ENCODE results near the gene PNPLA6. TPM values are rescaled to one million over a fixed set of nuclear protein-coding genes. Genes with fewer than 3 reads are reported as not detected.

Gene PNPLA6
- total and polyA plus RNA-seq, 2 of the 4 experiments (the other 2 are of a cell fraction): 17.9 to 52.7 TPM

- Histone ChIP-seq H3K4me2 (ENCODE audit: low read depth, low read length) (no peak overlapping the region), H3K9ac (ENCODE audit: low read depth, low read length) (no peak overlapping the region), H2BK20ac (ENCODE audit: low read depth, low read length) (no peak overlapping the region), H4K5ac (ENCODE audit: low read depth, low read length) (no peak overlapping the region), H3K9me3 (ENCODE audit: control insufficient read depth, insufficient read depth, low read length) (no peaks in the 10 kb centered on the region), H3K18ac (ENCODE audit: low read depth, low read length) (no peak overlapping the region), H3K4me1 (ENCODE audit: control insufficient read depth, insufficient read depth, low read length) (no peaks in the 10 kb centered on the region), H2BK5ac (ENCODE audit: low read depth, low read length, poor library complexity, severe bottlenecking) (no peak overlapping the region), H3K9me1 (ENCODE audit: insufficient read depth, low read length) (no peaks in the 10 kb centered on the region), H3K27me3 (ENCODE audit: control insufficient read depth, insufficient read depth, low read length) (no peaks in the 10 kb centered on the region), H3K36me3 (ENCODE audit: control insufficient read depth, insufficient read depth, low read length) (peaks cover 14% of the 10 kb centered on the region), H3K27ac (ENCODE audit: insufficient read depth, low read length) (no peak overlapping the region), H2AFZ (replicated peaks; ENCODE audit: low read length, poor library complexity) (no peak overlapping the region), H3K4me3 (ENCODE audit: insufficient read depth, low read depth, low read length) (no peak overlapping the region), H4K91ac (ENCODE audit: insufficient read depth, low read depth, low read length) (no peak overlapping the region), H2AK9ac (replicated peaks; ENCODE audit: low read depth, low read length, poor library complexity) (no peak overlapping the region), H2AK5ac (ENCODE audit: low read depth, low read length) (no peak overlapping the region), H4K8ac (ENCODE audit: low read depth in 2 of 2, low read length in 2 of 2) (no peak overlapping the region), H2BK15ac (ENCODE audit: low read depth, low read length) (no peak overlapping the region), H3K23ac (ENCODE audit: low read depth, low read length) (no peak overlapping the region), H3K4ac (ENCODE audit: low read depth, low read length) (no peak overlapping the region), H3K14ac (replicated peaks; ENCODE audit: low read depth, low read length) (no peak overlapping the region), H2BK120ac (ENCODE audit: low read depth, low read length) (no peak overlapping the region), H3K56ac (ENCODE audit: extremely low read depth, insufficient read depth, low read length) (no peak overlapping the region), H3K79me1 (ENCODE audit: low read depth in 1 of 2, low read length in 2 of 2) (no peaks in the 10 kb centered on the region), H4K20me1 (ENCODE audit: insufficient read depth, low read length) (no peaks in the 10 kb centered on the region)
- CTCF ChIA-PET: interaction anchor here (4.8 kb wide), 1 partner anchor 236 kb away, joined by 53 read pairs; no protein-coding TSS in a partner anchor
- DNase-seq: no peak
- intact Hi-C loops (cut with micrococcal nuclease): no loop called here
- POLR2A ChIA-PET (ENCODE audit: unreplicated experiment): interaction anchor here (0.7 kb wide), 1 partner anchor 116 kb away, joined by 4 read pairs; the partner anchor contains the start of gene TRAPPC5
- no peak for ATAC-seq (ENCODE audit: low read depth)
- TF ChIP-seq RAD21 (IDR thresholded peaks at IDR 0.05; ENCODE audit: low read length) (no peak), RFX5 (IDR thresholded peaks at IDR 0.05; ENCODE audit: low read depth, low read length) (no peak), SMC3 (IDR thresholded peaks at IDR 0.05; ENCODE audit: low read depth, low read length) (no peak), CEBPB (IDR thresholded peaks at IDR 0.05; ENCODE audit: low read depth, low read length) (no peak), MAFK (IDR thresholded peaks at IDR 0.05; ENCODE audit: low read depth, low read length) (no peak), POLR2A (IDR thresholded peaks at IDR 0.05; ENCODE audit: low read depth, low read length) (no peak), BHLHE40 (IDR thresholded peaks at IDR 0.05; ENCODE audit: low read depth, low read length) (no peak), RCOR1 (IDR thresholded peaks at IDR 0.05; ENCODE audit: insufficient replicate concordance, low read length) (no peak), CTCF (conservative IDR thresholded peaks at IDR 0.05; ENCODE audit: low read depth, low read length) (no peak), NFE2L2 (IDR thresholded peaks at IDR 0.05; ENCODE audit: low read depth, low read length) (no peak), FOS (IDR thresholded peaks at IDR 0.05; ENCODE audit: low read depth, low read length) (no peak)
- 87% methylated on average over 3 of the region's 4 CpGs; no CpG with 5 or more reads in 1 of the 2 experiments for WGBS, 2 experiments (ENCODE audit: extremely low coverage in 2 of 2, insufficient read length in 1 of 2)
- dilution Hi-C loops (cut with HindIII; ENCODE audit: low sequenced_read_pairs, unreplicated experiment): no loop called here
- no TSS peak for BruUV-seq (replicated peaks)
- in situ Hi-C loops (cut with MboI; ENCODE audit: low sequenced_read_pairs): loop anchor here (5.0 kb wide), 1 partner anchor 237 kb away; no protein-coding TSS in a partner anchor
Observed at GRCh38 chr19:7564866-7565265, 29.3 kb downstream of the PNPLA6 start.
